Stromal cell of bone marrow (primary cell): Measurements from ENCODE around the gene RPL35.

ENCODE experiments used
- DNase-seq: peaks from one replicate; pipeline ENCODE4 v3.0.0-alpha.2; 2012; ENCODE audit warnings: low read depth

RPL35 gene

DNA sequence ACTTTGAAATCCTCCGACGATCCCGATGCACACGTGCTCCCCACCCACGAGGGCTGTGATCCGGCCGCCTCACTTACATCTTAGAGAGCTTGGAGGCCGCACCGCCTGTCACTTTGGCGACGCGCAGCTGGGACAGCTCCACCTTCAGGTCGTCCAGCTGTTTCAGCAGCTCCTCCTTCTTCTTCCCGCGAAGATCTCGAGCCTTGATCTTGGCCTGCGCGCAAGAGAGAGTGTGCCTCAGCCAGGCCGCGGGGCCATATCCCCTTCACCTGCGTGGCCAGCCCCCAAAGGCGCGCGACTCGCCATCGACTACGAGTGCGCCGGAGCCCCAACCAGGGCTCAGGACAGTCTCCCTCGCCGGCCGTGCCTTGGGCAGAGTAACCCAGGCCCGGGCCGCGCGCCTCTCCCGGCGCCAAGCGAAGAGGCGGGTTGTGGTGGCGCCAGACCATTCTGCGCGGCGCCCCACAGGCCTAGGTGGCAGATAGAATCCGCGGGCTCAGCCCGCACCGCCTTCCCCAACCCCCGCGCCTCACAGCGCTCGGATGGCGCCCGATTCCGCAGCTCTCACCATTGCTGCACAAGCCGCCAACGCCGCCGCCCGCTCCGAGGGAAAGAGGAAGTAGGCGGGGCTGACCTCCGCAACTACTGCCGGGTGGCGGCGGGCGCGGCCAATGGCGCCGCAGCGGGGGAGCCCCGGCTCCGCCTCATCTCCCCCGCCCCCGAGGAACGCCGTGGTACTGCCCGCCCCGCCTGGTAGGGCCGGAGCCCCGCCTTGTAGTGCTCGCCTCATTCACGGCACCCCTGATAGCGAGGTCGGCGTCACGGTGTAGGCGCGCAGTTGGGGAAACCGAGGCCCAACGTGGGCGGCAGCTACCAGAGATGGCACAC, at the start of gene RPL35, which contains the start of gene ARPC5L:
Gene RPL35 (minus strand): TSS at position 616 of the 888 bp plus-strand sequence. CDS start 45 bp downstream, at position 571.
Gene ARPC5L (plus strand): TSS at position 789 of the 888 bp plus-strand sequence. CDS start 7,161 bp downstream, outside the sequence.
- peak; percentile 90 for DNase-seq

DNA sequence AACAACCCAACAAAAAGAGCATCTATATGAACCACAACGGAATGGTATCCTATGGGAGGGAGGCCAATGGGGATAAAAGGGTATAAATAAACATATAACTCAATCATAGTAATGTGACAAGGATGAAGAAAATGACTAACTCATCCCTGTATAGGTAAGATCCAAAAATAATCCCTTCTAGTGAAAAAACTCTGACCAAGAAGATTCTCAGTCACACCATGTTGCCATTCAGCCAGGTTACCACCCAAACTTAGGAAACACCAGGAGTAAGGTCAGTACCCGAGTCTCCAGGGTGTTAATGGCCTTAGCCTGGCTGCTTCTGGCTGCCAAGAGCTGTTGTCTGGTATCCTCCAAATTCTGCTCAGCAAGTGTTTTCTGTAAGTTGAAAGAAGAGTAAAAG, 46.3 kb upstream of the RPL35 start:
- DNase-seq = no peak

DNA sequence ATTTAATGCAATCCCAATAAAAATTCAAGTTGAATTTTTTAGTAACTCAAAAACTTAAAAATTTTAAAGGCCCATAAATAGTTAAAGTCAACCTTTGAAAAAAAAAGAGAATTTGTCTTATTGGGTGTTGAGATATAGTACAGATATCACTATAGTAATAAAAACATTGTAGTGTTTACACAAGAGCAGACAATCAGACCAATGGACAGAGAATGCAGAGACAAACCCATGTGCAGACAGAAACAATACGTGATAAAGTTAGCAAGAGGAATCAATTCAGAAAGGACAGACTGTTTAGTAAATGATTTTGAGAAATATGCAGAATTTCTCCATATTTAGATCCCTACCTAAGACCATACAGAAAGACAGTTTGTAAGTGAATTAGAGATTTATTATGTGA, 45.2 kb upstream of the RPL35 start:
- DNase-seq = no peak

DNA sequence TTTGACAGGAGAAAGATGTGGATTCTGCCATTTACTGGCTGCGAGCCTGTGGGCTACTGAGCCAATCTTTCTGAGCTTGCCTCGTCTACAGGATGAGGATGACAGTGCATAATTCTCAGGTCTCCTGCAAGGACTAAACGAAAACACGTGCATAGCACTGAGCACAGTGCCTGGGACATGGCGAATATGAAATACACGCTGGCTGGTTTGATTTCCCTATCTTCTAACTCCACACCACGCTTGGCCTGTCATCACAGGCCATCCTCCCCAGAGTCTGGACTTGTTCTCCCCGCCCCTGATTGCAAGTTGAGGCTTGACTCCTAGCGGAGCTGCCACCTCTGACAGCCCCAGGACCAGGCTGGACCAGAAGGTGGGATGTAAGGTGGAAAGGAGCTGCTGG, 38.1 kb upstream of the RPL35 start:
- DNase-seq = no peak

DNA sequence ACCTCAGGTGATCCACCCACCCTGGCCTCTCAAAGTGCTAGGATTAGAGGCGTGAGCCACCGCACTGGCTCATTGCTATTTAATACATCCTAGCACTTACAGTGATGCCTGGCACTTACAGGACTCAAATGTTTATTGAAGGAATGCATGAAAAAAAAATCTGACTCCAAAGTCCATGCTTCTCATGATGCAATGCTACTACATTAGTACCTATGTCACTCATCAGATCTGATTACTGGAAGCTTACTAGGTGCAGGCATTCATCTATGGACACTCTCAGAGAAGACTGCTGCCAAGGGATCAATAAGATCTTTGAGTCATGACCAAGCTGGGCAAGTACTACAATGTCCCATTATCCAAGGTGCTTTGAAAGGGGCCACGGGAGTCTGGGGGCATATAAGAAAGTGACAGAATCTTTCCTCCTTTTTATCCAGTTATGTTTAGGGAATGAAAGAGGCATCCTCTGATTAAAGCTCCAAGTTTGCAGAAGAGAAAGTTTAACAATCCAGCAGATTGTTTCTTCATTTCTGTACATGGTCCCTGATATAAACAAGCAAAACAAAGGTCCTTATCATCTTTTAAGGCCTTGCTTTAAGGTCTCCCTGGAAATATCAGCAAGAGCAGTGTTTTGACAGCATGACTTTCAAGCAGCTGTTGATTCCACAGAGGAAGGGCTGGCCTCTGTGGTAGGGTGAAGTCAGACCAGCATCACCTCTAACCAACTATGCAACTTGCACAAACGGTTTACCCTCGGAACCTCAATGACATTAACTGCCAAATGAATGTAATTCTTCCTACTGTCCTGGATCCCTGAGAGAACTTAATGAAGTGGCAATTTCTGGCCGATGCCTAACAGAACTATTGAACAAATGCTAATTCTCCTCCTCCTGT, 36.1 kb upstream of the RPL35 start:
- DNase-seq = no peak

DNA sequence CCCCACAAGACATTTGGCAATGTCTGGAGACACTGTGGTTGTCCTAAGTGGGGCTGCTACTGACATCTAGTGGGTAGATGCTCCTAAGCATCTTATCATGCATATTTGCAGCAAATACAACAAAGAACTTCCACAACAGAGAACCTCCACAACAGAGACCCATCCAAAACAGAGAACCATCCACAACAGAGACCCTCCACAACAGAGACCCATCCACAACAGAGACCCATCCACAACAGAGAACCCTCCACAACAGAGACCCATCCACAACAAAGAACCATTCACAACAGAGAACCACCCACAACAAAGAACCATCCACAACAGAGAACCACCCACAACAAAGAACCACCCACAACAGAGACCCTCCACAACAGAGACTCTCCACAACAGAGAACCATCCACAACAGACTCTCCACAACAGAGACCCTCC, 33.0 kb upstream of the RPL35 start:
- DNase-seq = peak; percentile 14

DNA sequence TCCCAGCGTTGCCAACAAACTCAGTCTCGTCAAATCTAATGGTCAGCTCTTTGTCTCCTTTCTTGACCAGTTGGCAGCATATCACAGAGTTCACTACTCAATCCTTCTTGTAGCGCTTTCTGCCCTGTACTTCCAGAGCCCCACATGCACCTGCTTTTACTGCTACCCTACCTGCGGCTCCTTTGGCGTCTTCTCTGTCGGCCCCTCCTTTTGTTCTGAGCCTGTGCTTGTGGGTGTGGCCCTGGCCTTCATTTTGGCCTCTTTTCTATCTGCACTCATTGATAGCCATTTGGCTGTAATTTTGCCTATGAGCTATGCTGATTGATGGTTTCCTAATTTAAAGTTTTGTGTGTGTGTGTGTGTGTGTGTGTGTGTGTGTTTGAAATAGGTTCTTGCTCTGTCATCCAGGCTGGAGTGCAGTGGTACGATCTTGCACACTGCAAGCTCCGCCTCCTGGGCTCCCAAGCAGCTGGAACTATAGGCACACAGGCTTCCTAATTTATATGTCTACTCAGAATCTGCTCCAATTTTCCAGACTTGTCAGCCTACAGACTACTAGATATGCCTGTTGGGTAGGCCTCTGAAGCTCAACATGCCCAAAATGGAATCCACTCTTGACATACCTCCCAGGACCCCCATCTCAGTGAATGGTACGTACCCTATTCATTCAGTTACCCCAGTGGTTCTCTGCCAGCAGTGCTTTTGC, 32.4 kb upstream of the RPL35 start:
- DNase-seq = no peak

DNA sequence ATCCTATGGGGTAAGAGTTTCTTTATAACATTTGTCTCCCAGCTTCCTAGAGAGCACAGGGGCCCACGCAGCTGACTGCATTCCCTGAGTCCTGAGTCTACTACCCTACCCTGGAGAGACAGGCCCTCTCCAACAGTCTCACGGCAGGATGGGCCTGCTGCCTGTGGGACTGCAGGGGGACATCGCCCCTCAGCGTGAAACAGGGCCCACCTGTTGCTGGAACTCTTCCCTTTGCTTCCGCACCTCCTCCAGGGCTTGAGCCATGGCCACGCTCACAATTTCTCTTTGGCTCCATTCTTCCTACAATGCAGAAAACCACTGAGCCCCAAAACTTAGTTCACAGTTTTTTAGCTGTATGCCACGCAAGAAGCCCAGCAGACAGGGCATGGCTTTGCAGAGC, 28.4 kb upstream of the RPL35 start:
- no peak for DNase-seq

DNA sequence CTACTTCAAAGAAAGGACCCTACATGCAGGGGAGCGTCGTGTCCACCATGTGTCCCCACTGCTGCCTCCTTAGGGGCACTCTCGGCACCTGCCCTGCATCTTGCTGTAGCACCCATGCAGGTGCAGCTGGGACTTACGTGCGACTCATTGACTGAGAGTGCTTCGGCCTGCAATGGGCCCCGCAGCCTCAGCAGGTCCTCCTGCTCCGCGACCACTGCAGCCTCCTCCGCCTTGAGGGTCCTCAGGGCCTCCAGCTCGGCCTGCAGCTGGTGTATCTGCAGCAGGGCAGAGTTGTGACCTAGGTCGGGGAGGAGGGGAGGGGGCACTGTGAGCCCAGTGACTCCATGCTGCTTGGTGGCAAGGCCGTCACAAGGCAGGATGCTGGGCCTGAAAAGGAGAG, 27.2 kb upstream of the RPL35 start:
- no peak for DNase-seq

DNA sequence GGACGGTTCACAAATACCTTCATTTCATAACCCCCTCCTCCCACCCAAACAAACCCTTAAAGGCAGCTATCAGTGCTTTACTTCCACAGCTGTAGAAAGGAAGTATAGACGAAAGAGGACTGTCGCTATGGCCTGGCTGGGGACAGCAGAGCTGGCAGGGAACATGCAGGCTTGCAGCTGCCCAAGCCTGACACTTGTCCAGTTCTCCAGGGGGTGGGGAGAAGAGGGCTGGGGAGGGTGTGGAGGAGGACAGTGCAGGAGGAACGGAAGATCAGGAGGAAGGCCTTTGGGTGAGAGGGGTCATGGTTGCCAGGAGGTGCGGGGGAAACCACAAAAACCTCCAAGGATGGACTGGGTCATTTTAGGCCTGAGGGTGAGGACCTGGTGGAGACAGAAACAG, 26.1 kb upstream of the RPL35 start:
- DNase-seq = no peak

DNA sequence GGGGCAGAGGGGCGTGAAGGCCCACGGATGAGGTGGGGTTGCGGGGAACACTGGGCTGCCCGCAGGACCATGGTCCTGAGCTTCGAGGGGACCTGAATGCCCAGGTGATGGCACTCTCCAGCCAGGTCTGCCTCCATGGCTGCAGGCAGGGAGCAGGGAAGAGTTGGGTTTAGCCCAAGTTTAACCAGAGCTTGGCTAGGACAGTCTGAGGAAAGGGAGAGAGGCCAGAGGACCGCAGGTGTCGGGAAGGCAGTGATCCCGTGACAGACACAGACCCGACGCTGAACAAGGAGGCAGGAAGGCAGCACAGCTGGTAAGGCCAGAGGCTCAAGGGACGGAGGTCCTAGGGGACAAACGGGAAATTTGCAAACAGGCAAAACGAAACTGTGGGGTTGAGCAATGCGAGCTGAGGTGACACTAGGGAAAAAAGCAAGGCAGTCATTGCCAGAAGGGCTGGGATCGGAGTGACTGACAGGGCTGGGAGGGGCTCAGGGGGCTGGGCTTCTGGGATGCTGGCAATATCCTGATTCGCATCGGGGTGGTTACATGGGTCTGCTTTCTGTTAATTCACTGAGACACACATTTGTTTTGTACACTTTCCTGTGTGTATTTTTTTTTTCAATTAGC, 25.2 kb upstream of the RPL35 start:
- DNase-seq = no peak

DNA sequence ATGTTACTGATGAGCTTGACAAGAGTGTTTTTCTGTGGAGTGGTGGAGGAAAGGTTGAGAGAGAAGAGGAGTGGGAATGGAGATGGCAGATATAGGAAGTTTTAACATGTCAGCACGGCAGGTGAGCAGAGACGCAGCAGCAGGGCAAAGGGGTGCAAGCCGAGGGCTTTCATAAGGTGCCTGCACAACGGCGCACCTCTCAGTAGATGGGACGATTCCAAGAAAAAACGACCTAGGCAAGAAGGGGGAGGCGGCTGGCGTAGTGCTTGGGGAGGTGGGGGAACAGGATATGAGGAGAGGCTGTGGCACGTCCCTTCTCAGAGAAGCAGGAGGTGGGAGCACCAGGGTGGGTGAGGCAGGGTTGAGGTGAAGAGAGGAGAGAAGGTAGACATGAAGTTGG, 24.7 kb upstream of the RPL35 start:
- DNase-seq = no peak

DNA sequence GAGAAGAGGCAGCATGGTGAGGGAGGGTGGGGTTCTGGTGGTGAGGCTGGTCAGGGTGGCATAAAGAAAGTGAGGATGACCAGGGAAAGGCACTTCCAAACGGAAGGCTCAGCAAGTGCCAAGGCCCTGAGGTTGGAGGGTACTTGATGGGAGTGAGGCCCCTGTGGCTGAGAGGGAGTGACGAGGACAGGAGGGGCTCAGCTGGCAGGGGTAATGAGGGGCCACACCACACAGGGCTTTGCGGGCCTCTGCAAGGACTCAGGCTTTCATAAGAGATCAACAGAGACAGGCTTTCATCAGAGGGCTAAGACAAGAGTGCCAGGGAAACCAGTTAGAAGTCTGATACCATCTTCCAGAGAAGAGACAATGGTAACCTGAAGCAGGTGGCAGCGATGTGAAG, 23.8 kb upstream of the RPL35 start:
- DNase-seq = no peak

DNA sequence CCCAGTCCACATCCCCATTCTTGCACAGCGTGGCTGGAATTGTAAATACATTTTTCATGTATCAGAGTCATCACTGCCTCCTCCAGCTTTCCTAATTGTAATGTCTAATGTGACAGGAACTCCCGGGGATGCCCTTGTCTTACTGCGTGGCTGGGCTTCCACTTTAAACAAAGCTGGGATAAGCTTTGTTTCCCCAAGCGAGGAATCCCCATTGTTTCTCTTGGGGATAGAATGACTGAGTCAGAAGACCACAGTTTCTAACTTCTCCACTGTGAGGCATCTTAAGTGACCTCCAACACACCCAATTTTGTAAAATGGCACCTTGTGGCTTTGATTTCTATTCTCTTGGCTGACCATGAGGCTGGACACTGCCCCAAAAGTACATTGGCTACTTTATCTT, 22.6 kb upstream of the RPL35 start:
- DNase-seq = peak; percentile 27

DNA sequence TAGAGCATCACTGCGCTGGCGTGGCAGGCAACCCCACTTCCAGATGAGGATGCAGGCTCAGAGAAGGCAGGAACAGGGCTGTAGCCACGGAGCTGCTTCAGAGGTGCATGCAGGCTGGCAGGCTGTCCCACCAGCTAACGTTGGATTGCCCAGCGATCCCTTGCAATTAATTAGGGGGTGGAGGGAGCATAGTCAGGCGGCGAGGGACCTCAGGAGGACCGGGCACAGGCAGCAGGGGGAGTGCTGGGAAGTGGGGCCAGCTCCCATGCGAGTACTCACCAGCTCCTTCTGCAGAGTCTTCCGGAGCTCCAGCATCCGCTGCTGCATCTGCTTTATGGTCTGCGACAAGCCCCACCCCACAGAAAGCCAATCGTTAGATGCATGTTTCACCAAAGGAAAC, 20.5 kb upstream of the RPL35 start:
- no peak for DNase-seq

DNA sequence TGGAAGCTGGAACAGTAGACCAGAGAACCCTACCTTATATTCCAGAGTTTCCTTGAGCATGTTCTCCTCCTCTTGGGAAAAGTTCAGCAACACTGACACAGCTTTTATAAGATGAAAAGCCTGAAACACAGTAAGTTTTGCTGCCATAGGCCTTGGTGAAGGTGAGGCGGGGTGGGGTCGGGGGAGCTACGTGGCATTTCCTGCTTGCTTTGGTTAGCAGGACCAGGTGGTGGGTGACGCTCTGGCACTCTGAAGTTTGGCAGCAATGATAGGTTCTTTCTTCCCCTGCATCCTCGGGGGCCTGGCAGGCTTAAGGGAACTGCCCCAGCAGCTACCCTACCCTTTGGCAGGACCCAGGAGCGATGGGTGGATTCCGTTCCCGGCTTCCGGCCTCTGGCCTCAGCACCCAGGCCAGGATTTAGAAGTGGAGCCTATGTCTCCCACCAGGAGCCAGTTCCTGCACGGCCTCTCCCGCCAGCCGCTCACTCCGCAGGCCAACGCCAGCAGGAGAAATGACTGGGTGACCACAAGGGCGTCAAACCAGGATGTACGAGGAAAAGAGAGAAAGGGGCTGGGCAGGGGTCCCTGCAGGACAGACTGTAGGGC, 19.5 kb upstream of the RPL35 start:
- no peak for DNase-seq

DNA sequence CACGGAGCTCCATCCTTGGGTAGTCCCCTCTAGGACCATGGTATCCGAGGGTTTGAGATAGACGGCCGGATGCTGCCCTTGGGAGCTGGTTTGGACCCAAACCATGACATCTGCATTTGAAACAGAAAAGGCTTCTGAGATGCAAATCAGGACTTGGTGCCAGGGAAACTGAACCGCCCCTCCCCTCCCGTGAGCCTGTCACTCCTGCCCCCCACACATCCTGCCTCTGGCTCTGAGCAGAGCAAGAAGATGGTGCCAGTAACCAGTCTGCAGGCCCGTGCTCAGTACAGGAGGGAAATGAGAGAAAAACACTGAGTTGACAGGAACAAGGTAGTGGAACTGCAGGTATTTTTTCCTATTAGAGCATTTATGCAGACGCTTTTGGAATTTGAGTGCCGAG, 18.7 kb upstream of the RPL35 start:
- no peak for DNase-seq

DNA sequence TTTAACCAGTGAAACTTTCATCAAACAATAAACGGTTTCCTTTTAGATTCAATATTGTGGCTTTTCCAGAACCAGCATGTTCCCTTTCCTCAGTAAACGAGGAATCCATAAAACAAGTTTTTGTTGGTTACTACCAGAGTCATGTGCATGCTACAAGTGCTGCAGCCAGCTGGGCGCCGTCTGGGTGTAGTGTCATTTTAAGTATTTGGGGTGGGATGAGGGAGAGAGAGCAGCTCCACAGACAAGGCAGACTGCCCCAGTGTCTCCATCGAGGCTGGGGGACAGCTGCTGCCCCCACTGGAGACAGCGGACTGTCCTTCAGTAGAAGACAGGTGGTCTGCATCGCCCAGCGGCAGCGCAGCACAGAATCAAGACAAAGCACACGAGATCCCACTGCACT, 17.5 kb upstream of the RPL35 start:
- no peak for DNase-seq

DNA sequence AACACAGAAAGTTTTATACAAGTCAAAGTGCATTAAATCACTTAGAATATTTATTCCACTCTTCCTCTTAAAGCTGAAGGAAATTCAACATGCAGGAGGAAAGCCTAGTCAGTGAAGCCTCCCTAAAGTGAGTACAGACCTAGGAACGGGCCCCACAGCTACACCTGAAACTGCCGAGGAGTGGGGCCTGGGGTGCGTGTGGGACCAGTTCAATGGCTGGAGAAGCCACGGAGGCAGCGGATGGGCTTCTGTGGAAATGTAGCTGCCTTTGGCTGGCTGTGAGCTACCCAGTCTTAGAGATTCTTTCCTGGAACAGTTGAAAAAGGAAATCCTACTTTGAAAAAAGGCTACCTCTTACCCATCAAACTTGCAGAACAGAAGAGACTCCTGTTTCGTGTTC, 16.8 kb upstream of the RPL35 start:
- no peak for DNase-seq

DNA sequence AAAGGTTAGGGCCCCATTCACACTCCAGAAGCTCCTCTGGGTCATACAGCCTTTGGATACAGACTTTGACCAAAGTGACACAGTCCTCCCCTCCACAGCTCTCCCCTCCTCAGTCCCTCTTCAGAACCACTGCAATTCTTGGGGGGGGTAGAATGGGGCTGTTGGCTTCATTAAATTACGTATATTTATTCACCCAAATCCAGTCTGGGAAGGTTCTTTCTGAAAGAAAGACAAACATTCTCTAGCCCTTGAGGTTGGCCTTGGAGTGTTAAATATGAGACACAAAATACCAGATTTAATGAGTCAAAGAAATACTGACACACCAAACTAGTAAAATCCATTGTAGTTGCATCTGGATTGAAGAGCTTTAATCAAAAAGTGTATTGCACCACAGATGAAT, 16.3 kb upstream of the RPL35 start:
- DNase-seq = no peak

DNA sequence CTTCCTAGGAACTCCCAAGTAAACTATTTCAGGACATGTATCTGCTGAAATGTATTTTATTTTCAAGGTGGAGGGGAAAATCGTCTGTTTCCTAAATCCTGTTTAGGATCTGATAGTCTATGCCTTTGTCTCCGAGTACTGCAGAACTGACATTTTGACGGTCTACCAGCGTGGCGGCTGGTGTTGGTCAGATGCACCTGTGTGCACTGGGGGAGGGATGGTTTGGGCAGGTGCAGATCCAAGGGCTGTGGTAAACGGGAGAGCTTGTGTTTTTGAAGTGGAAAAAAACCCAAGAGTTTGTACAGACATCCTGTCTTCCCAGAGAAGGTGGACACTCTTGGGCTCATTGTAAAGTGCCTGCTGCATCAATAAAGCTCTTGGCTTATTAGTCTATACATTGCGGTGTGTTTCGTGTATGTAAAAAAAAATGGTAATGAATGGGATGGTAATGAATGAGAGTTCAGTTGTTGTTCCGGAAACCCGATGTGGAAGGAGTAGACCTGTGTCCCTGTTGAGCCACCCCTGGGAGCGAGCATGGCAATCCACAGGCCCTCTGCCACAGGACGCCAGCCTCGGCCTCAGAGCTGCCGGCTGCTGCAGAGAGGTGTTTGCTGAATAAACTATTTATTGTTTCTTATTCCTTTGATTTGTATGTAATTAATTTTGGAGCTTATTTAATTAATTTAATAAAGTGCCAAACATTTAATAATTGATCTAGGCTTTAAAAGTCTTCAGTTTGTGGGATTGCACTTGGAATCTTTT, 15.4 kb upstream of the RPL35 start:
- no peak for DNase-seq
